ENCODE measurements around the gene OBP2B.
"Not testable (repeated sequence)": the region's sequence is repeated elsewhere in the genome, so short reads cannot be mapped to it uniquely, and the experiment has no call there.

OBP2B gene, protein sequence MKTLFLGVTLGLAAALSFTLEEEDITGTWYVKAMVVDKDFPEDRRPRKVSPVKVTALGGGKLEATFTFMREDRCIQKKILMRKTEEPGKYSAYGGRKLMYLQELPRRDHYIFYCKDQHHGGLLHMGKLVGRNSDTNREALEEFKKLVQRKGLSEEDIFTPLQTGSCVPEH

DNA sequence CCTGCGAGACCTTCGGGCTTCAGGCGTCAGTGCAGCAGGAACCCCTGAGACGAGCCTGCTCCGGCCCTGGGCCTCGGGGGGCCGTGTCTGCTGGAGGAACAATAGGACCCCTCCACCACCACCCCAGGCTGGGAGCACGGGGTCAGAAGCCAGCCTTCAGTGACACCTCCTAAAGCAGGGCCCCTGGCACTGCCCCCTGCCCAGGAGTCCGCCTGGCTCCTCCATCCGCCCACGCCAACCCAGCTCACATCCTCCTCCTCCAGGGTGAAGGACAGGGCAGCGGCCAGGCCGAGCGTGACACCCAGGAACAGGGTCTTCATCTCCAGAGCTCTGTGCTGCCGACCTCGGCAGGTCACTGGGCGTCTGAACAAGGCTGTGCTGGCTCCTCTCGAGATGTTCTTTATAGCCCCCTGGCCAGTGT is at the start of gene OBP2B:
OBP2B (minus strand) TSS at position 371 of the 421 bp plus-strand sequence; CDS start at position 320, 51 bp downstream.
- H2AFZ ChIP-seq (ENCODE audit: low read depth, low read length, severe bottlenecking); H3K27me3 ChIP-seq (ENCODE audit: low read length); H3F3A ChIP-seq (ENCODE audit: insufficient read depth); H3K9me2 ChIP-seq (replicated peaks; ENCODE audit: insufficient read depth, low read length); H3K36me3 ChIP-seq (ENCODE audit: low read length); H3K9me3 ChIP-seq (ENCODE audit: insufficient read depth, low read length); H3K27ac ChIP-seq (ENCODE audit: low read depth, low read length); H3K9ac ChIP-seq (ENCODE audit: low read length); H3K4me3 ChIP-seq (ENCODE audit: insufficient read depth, low read length, poor library complexity, severe bottlenecking); H3K79me2 ChIP-seq (ENCODE audit: insufficient read depth, low read length); H3K4me2 ChIP-seq (ENCODE audit: low read depth, low read length, poor library complexity, severe bottlenecking); H4K20me1 ChIP-seq (ENCODE audit: low read depth, low read length): not testable (repeated sequence)

DNA sequence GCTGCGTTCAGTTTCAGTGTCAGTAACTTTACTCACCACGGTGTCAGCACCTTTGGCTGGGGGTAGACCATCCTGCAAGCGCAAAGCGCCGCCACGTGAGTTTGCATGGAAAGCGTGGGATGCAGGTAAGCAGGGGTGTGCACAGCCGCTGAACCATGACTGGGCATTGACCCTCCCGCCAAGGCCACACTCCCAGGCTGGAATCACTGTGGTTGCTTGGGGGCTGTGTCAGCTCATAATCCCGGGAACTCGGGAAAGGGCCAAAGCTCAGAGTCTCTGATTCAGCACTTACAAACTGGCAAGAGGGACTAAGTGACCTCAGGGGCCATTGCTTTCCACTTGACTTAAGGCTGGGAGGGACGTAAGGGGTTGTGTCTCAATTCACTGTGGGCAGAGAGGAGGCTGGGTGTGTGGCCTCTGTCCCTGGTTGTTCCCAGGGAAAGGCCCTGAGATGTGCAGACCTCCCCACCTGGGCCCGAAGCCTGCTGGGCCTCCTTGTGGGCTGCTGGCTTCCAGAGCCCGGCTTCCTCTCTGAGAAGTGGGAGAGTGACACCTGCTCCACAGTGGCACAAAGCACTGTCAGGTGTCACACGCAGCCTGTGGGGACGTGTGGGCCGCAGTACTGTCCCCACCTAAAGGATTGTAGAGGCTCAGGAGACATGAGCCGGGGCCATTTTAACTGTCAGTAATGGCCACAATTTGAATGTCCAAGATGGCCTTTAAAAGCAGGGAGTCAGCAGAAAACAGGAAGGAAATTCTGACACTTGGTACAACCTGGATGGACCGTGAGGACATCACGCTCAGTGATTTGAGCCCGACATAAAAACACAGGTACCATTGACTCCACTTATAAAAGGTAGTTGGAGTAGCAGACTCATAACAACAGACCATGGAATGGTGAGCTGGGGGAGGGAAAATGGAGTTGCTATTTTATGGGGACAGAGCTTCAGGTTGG is 49.3 kb upstream of the OBP2B start:
- TF ChIP-seq, protein P1, sequence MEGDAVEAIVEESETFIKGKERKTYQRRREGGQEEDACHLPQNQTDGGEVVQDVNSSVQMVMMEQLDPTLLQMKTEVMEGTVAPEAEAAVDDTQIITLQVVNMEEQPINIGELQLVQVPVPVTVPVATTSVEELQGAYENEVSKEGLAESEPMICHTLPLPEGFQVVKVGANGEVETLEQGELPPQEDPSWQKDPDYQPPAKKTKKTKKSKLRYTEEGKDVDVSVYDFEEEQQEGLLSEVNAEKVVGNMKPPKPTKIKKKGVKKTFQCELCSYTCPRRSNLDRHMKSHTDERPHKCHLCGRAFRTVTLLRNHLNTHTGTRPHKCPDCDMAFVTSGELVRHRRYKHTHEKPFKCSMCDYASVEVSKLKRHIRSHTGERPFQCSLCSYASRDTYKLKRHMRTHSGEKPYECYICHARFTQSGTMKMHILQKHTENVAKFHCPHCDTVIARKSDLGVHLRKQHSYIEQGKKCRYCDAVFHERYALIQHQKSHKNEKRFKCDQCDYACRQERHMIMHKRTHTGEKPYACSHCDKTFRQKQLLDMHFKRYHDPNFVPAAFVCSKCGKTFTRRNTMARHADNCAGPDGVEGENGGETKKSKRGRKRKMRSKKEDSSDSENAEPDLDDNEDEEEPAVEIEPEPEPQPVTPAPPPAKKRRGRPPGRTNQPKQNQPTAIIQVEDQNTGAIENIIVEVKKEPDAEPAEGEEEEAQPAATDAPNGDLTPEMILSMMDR (IDR thresholded peaks at IDR 0.05; ENCODE audit: insufficient read depth, low read length, poor library complexity, severe bottlenecking) = no peak
- TF ChIP-seq EZH2phosphoT487 (conservative IDR thresholded peaks at IDR 0.05; ENCODE audit: low read length) = no peak
- Histone ChIP-seq H3K27me3 (ENCODE audit: low read length) (no peaks in the 10 kb centered on the region), H3K9ac (ENCODE audit: low read length) (no peak overlapping the region), H3K36me3 (ENCODE audit: low read length) (no peaks in the 10 kb centered on the region), H4K20me1 (ENCODE audit: low read depth, low read length) (no peaks in the 10 kb centered on the region), H3K79me2 (ENCODE audit: insufficient read depth, low read length) (no peaks in the 10 kb centered on the region), H3K27ac (ENCODE audit: low read depth, low read length) (no peak overlapping the region), H3K4me2 (ENCODE audit: low read depth, low read length, poor library complexity, severe bottlenecking) (no peak overlapping the region), H2AFZ (ENCODE audit: low read depth, low read length, severe bottlenecking) (no peak overlapping the region), H3F3A (ENCODE audit: insufficient read depth) (no peaks in the 10 kb centered on the region), H3K4me3 (ENCODE audit: insufficient read depth, low read length, poor library complexity, severe bottlenecking) (no peak overlapping the region), H3K9me3 (ENCODE audit: insufficient read depth, low read length) (no peaks in the 10 kb centered on the region), H3K9me2 (replicated peaks; ENCODE audit: insufficient read depth, low read length) (no peaks in the 10 kb centered on the region)

DNA sequence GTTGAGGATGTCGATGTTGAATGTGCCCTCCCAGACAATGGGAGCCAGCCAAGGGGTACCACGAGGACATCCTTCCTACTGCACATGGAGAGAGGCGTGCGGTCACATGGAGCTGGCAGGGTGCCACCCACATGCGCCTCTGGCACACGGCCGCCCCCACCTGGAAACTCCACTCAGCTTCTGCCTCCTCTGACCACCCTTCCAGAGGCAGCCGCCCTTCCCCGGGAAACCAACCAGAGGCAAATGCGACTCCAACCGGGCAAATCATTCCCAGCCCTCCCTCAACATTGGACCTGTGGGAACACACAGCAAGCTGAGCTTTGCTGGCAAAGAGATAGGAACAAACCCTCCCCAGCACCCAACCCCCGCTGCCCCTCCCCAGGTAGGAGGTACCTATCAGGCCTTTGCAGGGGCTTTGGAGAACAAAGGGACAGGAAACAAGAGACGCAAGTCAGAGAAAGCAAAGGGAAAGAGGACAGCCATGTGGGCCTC is 48.5 kb upstream of the OBP2B start:
- Histone ChIP-seq H3K9me2 (replicated peaks; ENCODE audit: insufficient read depth, low read length) (no peaks in the 10 kb centered on the region), H3K79me2 (ENCODE audit: insufficient read depth, low read length) (no peaks in the 10 kb centered on the region), H3K9ac (ENCODE audit: low read length) (no peak overlapping the region), H2AFZ (ENCODE audit: low read depth, low read length, severe bottlenecking) (no peak overlapping the region), H3K4me2 (ENCODE audit: low read depth, low read length, poor library complexity, severe bottlenecking) (no peak overlapping the region), H3K4me3 (ENCODE audit: insufficient read depth, low read length, poor library complexity, severe bottlenecking) (no peak overlapping the region), H3K27me3 (ENCODE audit: low read length) (no peaks in the 10 kb centered on the region), H3K9me3 (ENCODE audit: insufficient read depth, low read length) (no peaks in the 10 kb centered on the region), H3F3A (ENCODE audit: insufficient read depth) (no peaks in the 10 kb centered on the region), H3K36me3 (ENCODE audit: low read length) (no peaks in the 10 kb centered on the region), H4K20me1 (ENCODE audit: low read depth, low read length) (no peaks in the 10 kb centered on the region), H3K27ac (ENCODE audit: low read depth, low read length) (no peak overlapping the region)
- TF ChIP-seq, protein P1 (IDR thresholded peaks at IDR 0.05; ENCODE audit: insufficient read depth, low read length, poor library complexity, severe bottlenecking) = no peak
- no peak for TF ChIP-seq EZH2phosphoT487 (conservative IDR thresholded peaks at IDR 0.05; ENCODE audit: low read length)

DNA sequence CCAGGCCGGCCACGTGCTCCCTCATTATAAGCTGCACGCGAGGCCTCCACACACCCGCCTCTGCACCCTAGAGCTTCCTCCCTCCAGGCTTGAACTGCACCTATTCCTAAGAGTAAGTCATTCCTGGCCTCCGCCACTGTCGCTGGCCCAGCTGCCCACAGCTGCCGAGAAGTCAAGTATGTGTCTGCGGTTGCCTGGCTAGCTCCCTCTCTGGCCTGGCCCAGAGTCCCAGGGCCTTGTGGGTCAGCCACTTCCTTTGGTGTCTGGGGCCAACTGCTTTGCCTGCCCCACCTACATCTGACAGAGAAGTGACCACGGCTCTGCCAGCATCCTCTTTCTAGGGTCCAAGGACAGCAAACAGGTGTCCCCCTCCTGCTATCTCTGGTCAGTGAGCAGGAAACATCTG is 47.6 kb upstream of the OBP2B start:
- Histone ChIP-seq H3K9ac (ENCODE audit: low read length) (no peak overlapping the region), H3K4me2 (ENCODE audit: low read depth, low read length, poor library complexity, severe bottlenecking) (no peak overlapping the region), H3K4me3 (ENCODE audit: insufficient read depth, low read length, poor library complexity, severe bottlenecking) (no peak overlapping the region), H4K20me1 (ENCODE audit: low read depth, low read length) (no peaks in the 10 kb centered on the region), H3K79me2 (ENCODE audit: insufficient read depth, low read length) (no peaks in the 10 kb centered on the region), H3K36me3 (ENCODE audit: low read length) (no peaks in the 10 kb centered on the region), H3K27me3 (ENCODE audit: low read length) (no peaks in the 10 kb centered on the region), H3K9me3 (ENCODE audit: insufficient read depth, low read length) (no peaks in the 10 kb centered on the region), H3K9me2 (replicated peaks; ENCODE audit: insufficient read depth, low read length) (no peaks in the 10 kb centered on the region), H3F3A (ENCODE audit: insufficient read depth) (no peaks in the 10 kb centered on the region), H2AFZ (ENCODE audit: low read depth, low read length, severe bottlenecking) (no peak overlapping the region), H3K27ac (ENCODE audit: low read depth, low read length) (no peak overlapping the region)
- TF ChIP-seq EZH2phosphoT487 (conservative IDR thresholded peaks at IDR 0.05; ENCODE audit: low read length) = no peak
- TF ChIP-seq, protein P1 (IDR thresholded peaks at IDR 0.05; ENCODE audit: insufficient read depth, low read length, poor library complexity, severe bottlenecking) = no peak
